Gastroesophageal sphincter (tissue), 3 donors: ENCODE measurements around the gene RILPL2.

ENCODE experiments used
- EP300 ChIP-seq: sonication (generic); formaldehyde crosslinking; IDR thresholded peaks from one replicate; pipeline ENCODE4 v1.6.1; 2017; ENCODE audit warnings: antibody characterized with exemption, mild to moderate bottlenecking
- POLR2AphosphoS5 ChIP-seq: sonication (generic); formaldehyde crosslinking; IDR thresholded peaks from one replicate; pipeline ENCODE4 v1.6.1; 2017; ENCODE audit warnings: antibody characterized with exemption
- TF ChIP-seq, protein P1 (sequence below), 4 experiments: fragments of 200-600 bp in 2 of 4; fragments of 450-650 bp in 2 of 4; sonication (generic) in 1 of 4; IDR thresholded peaks; one replicate each; pipeline ENCODE4 v1.5.1; 2017 to 2019; ENCODE audit warnings: antibody characterized with exemption in 4 of 4, mild to moderate bottlenecking in 2 of 4, moderate library complexity in 2 of 4

DNA sequence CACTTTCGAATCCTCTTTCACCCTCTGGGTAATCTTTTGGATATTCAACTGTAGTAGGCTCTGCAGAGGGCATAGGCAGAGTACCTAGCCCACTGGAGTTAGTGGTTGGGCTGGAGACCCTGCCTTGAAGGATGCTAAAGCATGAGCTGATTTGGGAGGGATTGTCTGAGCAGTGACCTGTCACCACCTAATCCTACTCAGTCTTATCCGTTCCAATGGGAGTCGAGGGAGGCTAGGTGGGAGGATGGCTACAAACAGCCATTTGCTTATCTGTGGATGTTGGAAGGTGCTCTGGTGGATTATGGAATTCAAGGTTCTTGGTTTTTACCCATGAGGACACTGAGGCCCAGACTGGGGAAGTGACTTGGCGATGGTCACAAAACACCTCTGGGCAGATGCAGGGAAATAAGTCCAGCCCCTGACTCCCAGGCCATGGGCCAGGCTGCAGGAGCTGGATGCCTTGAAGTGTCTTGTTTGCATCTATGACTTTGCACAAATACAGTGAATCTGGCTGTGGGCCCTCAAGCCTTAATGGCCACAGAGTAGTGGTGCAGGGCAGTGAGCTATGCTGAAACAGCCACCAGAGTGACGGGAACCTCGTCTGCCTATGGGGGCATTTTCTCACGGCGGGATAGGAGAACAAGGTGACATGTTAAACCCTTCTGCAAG is 48.8 kb downstream of the RILPL2 start:
- TF ChIP-seq EP300 (no peak), POLR2AphosphoS5 (no peak)
- TF ChIP-seq, protein P1, sequence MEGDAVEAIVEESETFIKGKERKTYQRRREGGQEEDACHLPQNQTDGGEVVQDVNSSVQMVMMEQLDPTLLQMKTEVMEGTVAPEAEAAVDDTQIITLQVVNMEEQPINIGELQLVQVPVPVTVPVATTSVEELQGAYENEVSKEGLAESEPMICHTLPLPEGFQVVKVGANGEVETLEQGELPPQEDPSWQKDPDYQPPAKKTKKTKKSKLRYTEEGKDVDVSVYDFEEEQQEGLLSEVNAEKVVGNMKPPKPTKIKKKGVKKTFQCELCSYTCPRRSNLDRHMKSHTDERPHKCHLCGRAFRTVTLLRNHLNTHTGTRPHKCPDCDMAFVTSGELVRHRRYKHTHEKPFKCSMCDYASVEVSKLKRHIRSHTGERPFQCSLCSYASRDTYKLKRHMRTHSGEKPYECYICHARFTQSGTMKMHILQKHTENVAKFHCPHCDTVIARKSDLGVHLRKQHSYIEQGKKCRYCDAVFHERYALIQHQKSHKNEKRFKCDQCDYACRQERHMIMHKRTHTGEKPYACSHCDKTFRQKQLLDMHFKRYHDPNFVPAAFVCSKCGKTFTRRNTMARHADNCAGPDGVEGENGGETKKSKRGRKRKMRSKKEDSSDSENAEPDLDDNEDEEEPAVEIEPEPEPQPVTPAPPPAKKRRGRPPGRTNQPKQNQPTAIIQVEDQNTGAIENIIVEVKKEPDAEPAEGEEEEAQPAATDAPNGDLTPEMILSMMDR (IDR thresholded peaks at IDR 0.05), result no peak
